Activated CD8-positive, alpha-beta memory T cell treated with anti-CD3 and anti-CD28 coated beads for 4 hours (primary cell): ENCODE data around the gene PODXL2.

Source experiments
- DNase-seq, 2 donors: peaks; one replicate each; pipeline ENCODE4 v3.0.0-alpha.2; 2020; ENCODE audit warnings: low read depth in 2 of 2

Gene PODXL2, protein sequence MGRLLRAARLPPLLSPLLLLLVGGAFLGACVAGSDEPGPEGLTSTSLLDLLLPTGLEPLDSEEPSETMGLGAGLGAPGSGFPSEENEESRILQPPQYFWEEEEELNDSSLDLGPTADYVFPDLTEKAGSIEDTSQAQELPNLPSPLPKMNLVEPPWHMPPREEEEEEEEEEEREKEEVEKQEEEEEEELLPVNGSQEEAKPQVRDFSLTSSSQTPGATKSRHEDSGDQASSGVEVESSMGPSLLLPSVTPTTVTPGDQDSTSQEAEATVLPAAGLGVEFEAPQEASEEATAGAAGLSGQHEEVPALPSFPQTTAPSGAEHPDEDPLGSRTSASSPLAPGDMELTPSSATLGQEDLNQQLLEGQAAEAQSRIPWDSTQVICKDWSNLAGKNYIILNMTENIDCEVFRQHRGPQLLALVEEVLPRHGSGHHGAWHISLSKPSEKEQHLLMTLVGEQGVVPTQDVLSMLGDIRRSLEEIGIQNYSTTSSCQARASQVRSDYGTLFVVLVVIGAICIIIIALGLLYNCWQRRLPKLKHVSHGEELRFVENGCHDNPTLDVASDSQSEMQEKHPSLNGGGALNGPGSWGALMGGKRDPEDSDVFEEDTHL

GRCh38 chr3:127628788-127629466, at the start of gene PODXL2:
PODXL2 (plus strand) TSS chr3:127629185; CDS start chr3:127629220, 35 bp downstream.
- DNase-seq: no peak

DNA sequence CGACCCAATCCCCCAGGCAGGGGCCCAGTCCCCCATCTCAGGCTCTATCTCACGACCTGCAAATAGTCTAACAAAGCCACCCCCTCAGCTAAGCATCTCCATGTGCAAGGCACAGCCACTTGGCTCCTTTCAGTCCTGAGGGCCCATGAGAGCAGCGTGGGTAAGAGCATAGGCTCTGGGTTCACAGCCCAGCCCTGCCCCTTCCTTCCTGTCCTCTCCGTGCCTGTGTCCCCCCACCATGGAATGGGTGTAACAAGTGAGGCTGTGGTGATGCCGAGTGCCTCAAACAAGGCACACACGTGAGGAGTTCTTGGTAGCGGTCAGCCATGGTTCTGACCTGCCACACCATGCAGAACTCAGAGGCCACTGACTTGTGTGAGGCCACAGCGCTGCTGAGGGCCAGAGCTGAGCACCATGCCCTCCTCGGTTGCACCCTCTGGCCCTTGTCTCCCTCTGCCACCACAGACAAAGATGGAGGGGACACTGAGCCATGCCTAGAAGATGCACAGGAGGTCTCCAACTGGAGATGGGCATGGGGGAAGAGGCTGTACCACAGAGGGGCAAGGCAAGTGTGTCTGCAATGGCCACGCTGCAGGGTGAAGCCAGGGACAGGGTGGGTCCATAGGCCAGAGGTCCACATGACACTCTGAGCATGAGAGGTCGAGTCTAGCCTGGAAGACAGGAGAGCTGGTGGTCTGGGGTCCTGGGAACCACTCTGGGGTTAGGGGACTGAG, 48.5 kb upstream of the PODXL2 start:
- no peak for DNase-seq

DNA sequence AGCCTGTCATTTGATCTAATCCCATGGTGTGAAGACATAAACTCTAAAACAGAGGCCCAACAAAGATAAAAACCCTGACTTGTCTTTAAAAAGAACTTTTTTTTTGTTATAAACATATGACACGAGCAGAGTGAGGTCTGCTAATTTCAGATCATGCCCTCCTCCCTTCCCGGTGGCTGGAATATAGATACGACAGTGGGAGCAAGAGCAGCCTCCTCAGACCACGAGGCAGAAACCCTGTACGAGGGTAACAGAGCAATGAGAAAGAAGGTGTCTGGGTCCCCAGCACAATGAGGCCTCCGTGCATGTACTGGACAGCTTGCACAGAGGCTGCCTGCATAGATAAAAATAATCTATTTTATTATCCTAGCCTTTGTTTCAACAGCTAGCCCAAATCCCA, 44.3 kb upstream of the PODXL2 start:
- no peak for DNase-seq

DNA sequence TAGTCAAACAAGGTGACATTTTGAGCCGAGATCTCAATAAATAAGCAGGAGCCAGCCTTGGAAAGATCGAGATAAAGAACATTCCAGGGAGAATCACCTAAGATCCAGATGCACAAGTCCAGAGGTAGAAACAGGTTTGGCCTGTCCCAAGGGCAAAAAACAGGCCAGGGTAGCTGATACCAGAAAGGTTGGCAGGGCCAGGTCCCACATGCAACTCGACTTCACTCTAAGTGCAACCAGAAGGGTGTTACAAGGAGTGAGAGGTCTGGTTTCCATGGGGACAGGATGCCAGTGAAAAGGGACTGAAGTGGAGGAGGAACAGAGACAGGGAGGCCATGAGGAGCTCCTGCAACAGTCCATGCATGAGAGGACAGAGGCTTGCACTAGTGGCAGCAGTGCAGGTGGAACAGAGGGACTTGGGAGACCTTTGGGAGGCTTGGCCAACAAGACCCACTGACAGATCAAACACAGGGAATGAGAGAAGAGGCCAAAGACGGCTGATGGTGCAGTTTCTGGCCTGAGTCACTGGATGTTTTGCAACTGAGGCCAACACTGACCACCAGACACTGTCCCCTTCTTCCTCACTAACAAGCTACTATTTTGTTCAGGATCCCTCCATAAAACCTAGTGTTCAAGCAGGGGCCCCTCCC, 43.7 kb upstream of the PODXL2 start:
- DNase-seq: no peak

- no peak for DNase-seq
These were observed 43.1 kb upstream of the PODXL2 start for GRCh38 chr3:127585813-127586413.

- DNase-seq: no peak
These were observed 41.1 kb upstream of the PODXL2 start for GRCh38 chr3:127587876-127588275.

DNA sequence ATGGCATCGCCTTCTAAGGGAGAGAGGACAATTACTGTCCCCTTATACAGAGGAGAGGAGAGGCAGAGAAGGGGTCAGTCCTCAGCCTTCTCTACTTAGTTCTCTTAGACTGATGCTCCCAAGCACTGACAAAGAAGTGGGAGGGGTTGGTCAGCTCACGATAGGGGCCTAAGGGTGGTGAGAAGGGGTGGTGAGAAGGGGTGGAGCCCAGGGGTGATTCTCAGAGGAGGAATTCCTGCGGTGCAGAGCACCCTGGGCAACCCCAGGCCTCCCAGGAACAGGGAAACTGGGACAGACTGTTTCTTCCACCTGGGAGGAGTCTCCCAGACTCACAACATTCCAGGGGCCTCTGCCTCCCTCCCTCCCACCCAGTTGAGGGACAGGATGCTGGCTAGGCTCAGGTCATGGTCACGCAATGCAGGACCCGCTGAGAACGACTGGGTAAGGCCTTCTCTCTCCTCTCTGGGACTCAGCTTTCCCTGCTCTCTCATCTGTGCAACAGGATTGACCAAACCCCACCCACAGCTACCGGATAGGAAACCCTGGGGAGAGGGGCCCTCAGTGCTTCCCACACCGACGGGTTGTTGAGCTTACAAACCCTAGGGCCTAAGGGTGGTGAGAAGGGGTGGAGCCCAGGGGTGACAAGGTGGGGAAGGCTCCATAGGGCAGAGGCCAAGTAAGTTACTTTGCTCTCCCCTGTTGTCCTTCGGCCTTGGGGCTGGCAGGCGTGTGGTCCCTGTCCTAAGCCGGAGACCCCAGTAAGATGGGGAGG, 40.0 kb upstream of the PODXL2 start:
- DNase-seq: no peak

DNA sequence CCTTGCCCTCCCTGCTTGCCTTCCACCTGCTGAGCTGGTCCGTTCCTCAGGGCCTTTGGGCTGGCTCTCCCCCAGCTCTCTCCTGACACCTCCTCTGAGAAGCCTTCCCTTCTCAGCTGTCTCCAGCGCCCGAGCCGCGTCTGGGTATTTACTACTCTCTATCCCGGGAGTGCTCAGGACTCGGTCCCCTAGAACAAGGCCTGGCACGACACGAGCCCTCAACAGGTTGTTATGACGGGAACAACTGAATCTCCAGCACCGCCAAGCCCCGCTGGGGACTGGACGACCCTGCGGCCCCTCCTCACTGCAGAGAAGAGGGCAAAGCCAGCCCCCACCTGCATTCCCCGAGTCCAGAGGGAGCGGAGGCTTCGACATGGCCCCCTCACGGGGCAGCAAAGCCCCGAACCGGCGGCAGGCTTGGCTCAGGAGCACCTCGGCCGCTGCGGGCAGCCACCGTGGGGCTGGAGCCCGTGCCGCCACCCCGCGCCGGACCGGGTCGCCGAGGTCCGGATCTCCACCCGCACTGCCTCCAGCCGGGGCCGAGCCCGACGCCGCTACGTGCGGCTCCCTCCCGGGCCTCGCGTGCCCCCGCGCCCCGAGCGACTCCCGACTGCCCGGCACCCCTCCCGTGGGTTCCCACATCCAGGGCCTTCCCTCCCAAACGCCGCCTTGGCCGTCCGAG, 39.2 kb upstream of the PODXL2 start:
- no peak for DNase-seq

GRCh38 chr3:127590282-127590592, 38.7 kb upstream of the PODXL2 start:
- DNase-seq: no peak

DNA sequence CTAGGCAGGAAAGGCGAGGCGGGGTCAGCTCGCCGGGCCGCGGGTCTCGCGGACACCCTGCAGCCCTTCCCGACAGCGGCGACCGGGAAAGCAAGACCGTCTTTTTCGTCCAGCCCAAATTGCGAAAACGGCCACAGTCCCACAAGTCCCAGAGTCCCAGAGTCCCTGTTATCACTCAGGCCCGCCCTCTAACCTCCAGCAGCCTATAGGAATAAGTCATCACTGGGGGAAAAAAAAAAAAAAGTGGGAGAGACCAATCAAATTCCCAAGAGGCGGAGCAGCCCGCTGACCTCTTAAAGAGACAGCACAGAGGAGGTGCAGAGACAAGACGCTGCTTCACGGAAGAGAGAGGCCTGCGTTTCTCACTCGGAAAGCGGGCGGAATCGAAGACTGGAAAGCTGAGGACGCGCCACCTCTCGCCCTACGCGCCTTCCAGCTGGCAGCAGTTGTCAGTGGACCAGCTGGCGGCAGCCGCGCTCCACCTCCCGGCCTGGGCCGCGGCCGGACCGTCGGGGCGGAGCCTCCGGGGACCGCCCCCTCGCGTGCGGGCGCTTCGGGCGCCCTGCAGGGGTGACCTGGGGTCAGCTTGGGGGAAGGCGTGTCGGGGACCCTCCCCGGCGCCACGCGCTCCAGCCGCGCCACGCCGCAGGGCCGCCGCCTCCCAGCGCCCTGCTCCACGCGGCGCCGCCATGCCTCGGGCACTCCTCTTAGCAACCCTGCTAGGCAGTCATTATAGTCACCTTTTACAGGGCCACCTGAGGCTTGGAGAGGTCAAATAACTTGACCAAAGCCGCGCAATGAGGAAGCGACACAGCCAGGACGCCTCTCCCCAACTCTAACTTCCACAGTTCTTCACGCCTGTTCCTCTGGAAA, 38.2 kb upstream of the PODXL2 start, which contains the start of gene TPRA1:
TSS of gene TPRA1 (minus strand) at position 141 of the 873 bp plus-strand sequence. CDS start 10,587 bp downstream, outside the sequence.
- DNase-seq: peak; percentile 62 to 74

GRCh38 chr3:127593178-127593577, 35.8 kb upstream of the PODXL2 start:
- no peak for DNase-seq

DNA sequence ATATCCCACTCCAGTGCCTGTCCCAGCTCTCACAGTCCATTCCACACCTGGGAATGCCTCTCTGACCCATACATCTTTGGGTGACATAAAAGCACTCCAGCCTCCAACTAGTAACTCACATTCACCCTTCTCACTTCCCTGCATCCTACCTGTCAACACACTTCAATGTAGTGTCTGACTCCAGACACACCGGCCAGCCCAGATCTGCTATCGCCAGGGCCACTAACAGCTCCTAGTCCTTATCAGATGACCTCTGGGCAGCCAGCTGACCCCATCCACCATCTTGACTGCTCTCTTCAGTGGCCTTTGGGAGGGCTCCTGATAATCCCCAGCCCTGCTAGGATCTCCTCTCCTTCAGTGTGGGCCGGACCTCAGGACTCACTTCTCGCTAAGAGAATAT, 33.7 kb upstream of the PODXL2 start:
- DNase-seq: no peak

DNA sequence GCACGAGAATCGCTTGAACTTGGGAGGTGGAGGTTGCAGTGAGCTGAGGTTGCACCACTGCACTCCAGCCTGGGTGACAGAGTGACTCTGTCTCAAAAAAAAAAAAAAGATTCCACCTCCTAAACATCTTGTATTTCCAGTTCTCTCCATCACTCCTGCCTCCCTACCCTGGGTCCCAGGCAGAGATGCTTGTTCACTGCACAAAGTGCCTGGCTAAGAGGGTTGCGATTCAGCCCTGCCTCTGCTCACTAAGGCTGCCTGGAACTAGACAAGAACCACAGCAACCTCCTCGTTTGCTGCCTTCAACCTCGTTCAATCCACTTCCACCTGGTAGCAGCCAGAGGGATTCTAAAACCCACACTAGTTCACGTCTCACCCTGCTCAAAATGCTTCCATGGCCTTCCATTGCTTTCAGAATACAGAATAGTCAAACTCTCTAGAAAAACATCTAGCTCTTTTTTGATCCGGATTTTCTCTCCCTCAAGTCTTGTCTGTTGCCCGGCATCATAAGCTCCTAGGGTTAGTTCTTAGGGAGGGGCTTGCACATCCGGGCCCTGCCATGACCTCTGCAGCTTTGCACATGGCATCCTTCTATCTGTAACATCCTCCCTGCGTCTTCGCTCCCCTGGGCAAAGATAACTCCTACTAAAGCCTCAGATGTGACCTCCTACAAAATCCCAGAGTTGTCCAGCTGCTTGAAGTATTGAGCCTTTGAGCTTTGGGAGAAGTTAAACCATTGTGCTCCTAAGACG, 31.8 kb upstream of the PODXL2 start:
- DNase-seq: no peak

GRCh38 chr3:127598841-127599570, 30.0 kb upstream of the PODXL2 start:
- DNase-seq: no peak

GRCh38 chr3:127600749-127601456, 28.1 kb upstream of the PODXL2 start:
- DNase-seq: no peak

DNA sequence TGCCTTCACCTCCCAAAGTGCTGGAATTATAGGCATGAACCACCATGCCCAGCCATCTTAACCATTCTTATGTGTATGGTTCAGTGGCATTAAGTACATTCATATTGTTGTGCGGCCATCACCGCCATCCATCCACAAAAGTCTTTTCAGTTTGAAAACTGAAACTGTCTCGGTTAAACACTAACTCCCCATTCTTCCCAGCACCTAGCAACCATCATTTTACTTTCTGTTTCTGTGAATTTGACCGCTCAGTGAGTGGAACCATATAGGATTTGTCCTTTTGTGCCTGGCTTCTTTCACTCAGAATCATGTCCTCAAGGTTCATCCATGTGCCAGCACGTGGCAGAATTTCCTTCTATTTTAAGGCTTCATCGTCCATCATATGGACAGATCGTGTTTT, 24.9 kb upstream of the PODXL2 start:
- no peak for DNase-seq
